HG02642 (cell line): ENCODE results near the gene CBX2.

Experiments
- ATAC-seq: cut with Tn5 transposase; IDR thresholded peaks from one replicate; pipeline ENCODE4 v1.9.1; 2021; ENCODE audit warnings: mild to moderate bottlenecking; ENCODE audit not compliant: unreplicated experiment, poor library complexity

The CBX2 gene

GRCh38 chr17:79809530-79810129 is 31.7 kb downstream of the CBX2 start:
- no peak for ATAC-seq

- peak; percentile 87 for ATAC-seq
Observed at GRCh38 chr17:79810130-79811010, 32.4 kb downstream of the CBX2 start.

- ATAC-seq = no peak
Observed at GRCh38 chr17:79811011-79811867, 33.3 kb downstream of the CBX2 start.

GRCh38 chr17:79811868-79812352 is 34.0 kb downstream of the CBX2 start:
- no peak for ATAC-seq

GRCh38 chr17:79812353-79813258 is 34.7 kb downstream of the CBX2 start:
- no peak for ATAC-seq

GRCh38 chr17:79813297-79814126 is 35.6 kb downstream of the CBX2 start:
- no peak for ATAC-seq

- ATAC-seq = no peak
Observed at GRCh38 chr17:79814127-79814973, 36.4 kb downstream of the CBX2 start.

GRCh38 chr17:79814974-79815835 is 37.3 kb downstream of the CBX2 start:
- no peak for ATAC-seq

GRCh38 chr17:79815836-79816461 is 38.0 kb downstream of the CBX2 start:
- ATAC-seq = no peak

- ATAC-seq = no peak
Observed at GRCh38 chr17:79818026-79818758, 40.2 kb downstream of the CBX2 start.

- no peak for ATAC-seq
Observed at GRCh38 chr17:79819085-79819484, 41.1 kb downstream of the CBX2 start.

- ATAC-seq = no peak
Observed at GRCh38 chr17:79819534-79820276, 41.8 kb downstream of the CBX2 start.

GRCh38 chr17:79820959-79821330 is 43.0 kb downstream of the CBX2 start:
- no peak for ATAC-seq

- ATAC-seq = no peak
Observed at GRCh38 chr17:79821331-79822095, 43.6 kb downstream of the CBX2 start.
